ENCODE measurements around the gene DIPK1C.

DIPK1C gene

DNA sequence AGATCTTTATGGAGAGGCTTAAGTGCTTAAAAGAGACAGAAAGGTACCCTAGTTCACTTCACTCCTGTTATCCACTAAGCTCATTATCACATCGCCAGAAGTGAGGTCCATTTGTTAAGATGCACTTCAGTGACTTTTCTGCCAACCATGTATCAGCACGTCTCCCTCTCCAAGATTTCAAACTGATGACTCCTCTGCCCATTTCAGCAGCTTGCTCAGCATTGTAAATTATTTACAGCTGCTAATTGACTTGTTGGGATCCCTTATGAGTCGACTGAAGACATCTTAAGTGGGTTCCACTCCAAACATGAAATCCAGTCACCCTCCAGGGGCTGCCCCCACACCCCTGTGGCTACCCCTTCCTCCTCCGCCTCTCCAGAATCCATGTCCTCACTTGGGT, 37.3 kb downstream of the DIPK1C start:
- DNase-seq (ENCODE audit: low read depth in 2 of 2), result no peak

DNA sequence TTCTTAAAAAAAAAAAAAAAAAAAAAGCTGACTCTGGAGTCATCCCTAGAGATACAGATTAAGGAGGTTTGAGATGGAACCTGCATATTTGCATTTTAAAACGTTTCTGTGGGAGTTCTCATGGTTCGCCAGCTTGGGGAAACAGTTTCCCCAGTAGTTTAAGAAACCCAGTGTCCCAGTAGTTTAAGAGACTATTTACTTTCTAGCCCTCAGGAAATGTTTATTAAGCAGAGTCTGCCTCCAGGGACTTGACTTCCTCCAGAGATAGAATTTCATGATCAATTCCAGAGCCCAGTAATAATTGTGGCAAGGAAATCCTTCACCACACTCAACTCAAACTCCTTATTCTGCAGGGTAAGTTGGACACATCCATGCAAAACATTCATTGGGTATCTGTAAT, 39.1 kb downstream of the DIPK1C start:
- DNase-seq (ENCODE audit: low read depth in 2 of 2), result no peak

DNA sequence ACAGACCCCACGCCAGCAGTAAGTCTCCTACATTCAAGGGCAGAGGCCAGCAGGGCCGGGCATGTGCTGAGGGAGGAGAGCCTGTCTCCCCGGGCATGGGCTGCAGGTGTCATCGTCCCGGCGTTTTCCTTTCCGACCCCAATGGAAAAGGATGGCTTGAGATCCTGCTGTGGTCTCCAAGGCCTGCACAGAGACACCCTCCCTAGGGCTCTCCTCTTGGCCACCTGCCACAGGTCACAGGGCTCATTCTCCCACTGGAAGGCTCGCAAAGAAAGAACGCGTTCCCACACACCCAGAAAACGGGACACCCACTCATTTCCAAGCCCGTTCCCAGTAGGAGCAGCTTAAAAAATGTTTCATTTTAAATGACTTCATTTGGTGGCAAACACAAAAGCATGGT, 41.0 kb downstream of the DIPK1C start:
- no peak for DNase-seq (ENCODE audit: low read depth in 2 of 2)

DNA sequence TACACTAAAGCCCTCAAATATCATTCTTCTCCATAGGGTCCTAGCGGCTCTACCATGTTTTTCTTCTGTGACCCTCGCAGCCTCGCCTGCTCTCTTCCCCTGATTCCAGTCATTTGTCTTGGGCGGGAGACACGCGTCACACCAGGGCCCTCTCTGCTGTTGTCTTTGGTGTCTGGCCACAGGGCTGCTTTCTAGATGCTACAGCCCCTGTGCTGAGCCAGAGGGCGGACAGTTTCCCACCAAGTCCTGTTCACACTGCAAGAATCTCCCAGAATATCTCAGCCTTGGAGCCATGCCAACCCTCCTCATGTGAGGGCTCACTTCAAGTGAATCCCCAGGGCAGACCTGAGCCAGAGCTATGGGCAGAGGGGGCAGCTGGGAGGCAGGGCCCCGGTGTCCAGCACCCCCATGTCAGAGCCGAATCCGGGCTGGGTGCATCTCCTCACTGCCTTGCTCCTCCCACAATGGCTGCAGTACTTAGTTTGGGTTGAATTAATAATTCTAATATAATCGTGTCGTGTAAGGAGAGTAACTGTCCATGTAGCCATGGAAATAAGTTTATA, 42.1 kb downstream of the DIPK1C start:
- no peak for DNase-seq (ENCODE audit: low read depth in 2 of 2)

- DNase-seq (ENCODE audit: low read depth in 2 of 2), result no peak
Observed at GRCh38 chr18:74413836-74414235, 43.3 kb downstream of the DIPK1C start.

DNA sequence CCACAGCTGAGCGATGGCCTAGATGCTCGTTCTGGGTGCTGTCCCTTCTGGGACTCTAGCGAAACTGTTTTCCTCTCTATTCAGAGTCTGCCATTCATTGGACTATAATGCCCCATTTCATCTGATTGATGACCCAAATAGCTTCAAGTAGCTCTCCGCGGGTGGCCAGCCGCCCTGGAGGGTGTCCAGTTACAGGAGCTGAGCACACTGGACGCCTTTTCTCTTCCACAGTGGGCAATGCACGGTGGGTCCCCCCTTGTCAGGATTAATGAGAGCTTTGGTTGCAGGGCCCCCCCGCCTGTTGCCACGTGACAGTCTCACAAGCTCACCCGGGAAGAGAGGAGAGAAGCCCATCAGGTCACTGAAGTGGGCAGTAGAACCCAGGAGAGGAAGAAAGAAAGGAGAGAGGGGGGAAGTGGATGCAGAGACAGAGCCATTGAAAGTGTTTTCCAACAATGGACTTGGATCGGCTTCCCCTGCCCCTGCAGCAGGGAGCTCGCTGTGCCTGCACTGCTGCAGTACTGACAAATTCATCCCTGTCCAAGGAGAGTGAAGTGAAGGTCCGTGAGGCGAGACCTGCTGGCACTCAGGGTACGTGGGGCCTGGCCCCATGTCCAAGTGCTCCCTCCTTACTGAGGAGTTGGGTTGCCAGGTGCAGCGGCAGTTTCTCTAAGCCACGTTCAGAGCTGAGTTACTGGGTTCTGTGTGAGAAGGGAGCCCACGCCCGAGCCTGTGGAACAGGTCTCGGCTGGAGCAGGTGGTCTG, 44.8 kb downstream of the DIPK1C start:
- no peak for DNase-seq (ENCODE audit: low read depth in 2 of 2)

- no peak for DNase-seq (ENCODE audit: low read depth in 2 of 2)
Observed at GRCh38 chr18:74411475-74411874, 45.6 kb downstream of the DIPK1C start.

GRCh38 chr18:74410441-74410992, 46.6 kb downstream of the DIPK1C start:
- no peak for DNase-seq (ENCODE audit: low read depth in 2 of 2)

- DNase-seq (ENCODE audit: low read depth in 2 of 2), result no peak
Observed at GRCh38 chr18:74407888-74408287, 49.2 kb downstream of the DIPK1C start.

DNA sequence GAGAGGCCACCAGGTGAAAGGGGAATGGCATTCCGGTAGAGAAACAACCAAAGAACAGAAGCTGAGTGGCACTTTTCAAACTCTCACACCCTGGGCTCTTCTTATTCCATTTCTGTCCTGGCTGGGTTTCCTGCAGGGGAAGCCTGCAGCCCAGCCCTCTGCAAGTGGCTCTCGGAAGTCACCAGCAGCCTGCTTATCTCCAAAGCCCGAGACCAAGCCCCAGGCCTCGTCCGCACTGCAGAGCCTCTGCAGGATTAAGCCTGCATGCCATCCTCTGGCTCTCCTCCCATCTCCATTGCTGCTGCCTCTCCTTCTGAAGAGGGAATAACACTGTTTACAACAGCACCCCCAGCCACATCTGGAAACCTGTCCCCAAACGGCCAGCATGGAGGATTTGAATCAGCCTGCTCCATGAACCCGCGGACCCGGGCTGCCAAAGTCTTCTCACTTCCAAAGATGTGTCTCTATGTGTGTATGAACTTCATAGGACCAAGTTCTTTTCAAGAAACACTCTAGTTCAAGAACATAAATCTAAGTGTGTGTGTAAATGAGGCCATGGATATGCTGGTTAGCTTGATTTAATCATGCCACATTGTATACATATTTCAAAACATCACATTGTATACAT, 54.2 kb downstream of the DIPK1C start:
- DNase-seq (ENCODE audit: low read depth in 2 of 2), result no peak

- no peak for DNase-seq (ENCODE audit: low read depth in 2 of 2)
Observed at GRCh38 chr18:74400813-74401212, 56.3 kb downstream of the DIPK1C start.

DNA sequence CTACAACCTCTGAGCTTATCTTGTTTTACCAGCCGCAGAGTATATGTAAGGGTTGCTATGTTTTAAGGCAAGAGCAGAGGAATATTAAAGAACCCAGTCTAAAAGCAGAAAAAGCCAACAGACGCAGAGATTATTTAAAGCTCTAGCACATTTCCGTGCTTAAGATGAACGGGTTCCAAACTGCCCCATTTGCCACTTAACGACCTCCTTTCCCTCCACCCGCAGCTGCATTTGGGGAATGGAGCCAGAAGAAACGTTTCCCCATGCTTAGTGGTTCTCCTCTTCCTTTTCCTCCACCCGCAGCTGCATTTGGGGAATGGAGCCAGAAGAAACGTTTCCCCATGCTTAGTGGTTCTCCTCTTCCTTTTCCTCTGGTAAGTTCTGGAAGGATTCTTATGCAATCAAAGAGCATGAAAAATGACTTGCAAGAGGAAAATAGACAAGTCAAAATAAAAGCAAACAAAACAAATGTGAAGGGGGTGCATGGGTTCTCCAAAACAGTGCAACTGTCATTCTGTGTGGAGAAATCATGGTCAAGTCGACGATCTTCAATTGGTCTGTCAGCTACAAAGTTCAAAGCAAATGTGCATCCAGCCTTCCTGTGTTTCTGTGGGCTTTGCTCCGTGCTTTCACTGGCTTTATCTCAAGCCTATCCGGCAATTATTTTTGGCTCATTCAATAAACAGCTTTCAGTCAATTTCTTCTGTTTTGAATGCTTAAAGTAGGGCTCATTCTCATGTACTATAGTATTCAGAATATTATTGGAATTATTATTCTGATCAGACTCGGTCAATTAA, 57.8 kb downstream of the DIPK1C start:
- DNase-seq (ENCODE audit: low read depth in 2 of 2), result no peak

GRCh38 chr18:74397572-74397971, 59.5 kb downstream of the DIPK1C start:
- DNase-seq (ENCODE audit: low read depth in 2 of 2), result no peak

- DNase-seq (ENCODE audit: low read depth in 2 of 2), result no peak
Observed at GRCh38 chr18:74396171-74397169, 60.6 kb downstream of the DIPK1C start.

DNA sequence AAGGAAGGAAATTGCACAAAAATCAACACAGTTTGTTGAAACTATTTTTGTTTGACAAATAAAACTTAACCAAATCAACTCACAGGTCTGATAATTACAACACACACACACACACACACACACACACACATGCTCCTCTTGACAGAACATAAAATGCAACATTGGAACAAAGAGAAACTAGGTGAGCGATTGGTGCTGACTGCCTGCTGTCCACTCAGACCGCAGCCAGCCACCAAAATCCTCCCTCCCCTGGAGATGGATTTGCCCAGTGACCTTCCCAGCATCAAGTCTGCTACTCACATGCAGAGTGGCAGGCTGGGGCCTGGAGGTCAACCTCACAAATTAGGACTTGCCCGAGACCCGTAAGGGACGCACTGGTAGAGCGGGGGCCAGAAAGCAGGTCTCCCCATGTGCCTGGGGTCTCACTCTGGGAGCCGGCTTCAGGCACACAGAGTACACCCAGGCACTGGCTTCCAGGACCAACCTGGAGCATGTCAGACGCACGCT, 61.4 kb downstream of the DIPK1C start:
- DNase-seq (ENCODE audit: low read depth in 2 of 2), result no peak

- DNase-seq (ENCODE audit: low read depth in 2 of 2), result no peak
Observed at GRCh38 chr18:74395006-74395405, 62.1 kb downstream of the DIPK1C start.

DNA sequence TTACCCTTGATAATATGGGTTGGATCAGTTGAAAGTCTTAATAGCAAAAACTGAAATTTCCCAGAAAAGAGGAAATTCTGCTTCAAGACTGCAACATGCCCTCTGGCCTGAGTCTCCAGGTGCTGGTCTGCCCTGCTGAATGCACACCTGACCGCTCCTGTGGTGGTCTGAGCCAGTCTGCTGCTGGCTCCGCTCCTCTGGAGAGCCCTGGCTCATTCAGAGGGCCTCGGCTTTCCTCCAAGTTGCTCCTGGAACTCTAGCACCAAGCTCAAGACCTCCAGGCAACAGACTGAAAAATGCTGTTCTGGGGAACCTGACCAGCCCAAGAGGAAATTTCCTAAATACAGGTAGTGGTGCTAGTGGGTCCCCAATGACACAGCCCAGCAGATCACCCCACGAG, 64.8 kb downstream of the DIPK1C start:
- no peak for DNase-seq (ENCODE audit: low read depth in 2 of 2)

DNA sequence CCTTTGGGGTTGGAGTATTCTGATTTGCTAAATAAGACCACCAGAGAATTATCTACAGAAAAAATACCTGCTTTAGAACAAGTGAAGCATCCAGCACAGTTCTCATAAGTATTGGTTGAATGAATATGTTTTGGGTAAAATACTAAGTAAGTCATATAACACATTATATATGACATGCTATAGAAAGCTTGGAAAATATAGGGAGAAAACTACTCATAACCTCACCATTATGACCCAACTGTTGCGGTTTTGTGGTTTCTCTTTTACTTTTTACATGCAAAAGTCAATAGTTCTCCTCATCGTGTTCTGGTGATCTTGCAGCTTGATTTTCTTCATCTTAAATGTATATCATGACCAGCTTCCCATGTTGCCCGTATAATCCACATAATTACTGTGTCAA, 66.2 kb downstream of the DIPK1C start:
- no peak for DNase-seq (ENCODE audit: low read depth in 2 of 2)

- DNase-seq (ENCODE audit: low read depth in 2 of 2), result no peak
Observed at GRCh38 chr18:74389991-74390390, 67.1 kb downstream of the DIPK1C start.

DNA sequence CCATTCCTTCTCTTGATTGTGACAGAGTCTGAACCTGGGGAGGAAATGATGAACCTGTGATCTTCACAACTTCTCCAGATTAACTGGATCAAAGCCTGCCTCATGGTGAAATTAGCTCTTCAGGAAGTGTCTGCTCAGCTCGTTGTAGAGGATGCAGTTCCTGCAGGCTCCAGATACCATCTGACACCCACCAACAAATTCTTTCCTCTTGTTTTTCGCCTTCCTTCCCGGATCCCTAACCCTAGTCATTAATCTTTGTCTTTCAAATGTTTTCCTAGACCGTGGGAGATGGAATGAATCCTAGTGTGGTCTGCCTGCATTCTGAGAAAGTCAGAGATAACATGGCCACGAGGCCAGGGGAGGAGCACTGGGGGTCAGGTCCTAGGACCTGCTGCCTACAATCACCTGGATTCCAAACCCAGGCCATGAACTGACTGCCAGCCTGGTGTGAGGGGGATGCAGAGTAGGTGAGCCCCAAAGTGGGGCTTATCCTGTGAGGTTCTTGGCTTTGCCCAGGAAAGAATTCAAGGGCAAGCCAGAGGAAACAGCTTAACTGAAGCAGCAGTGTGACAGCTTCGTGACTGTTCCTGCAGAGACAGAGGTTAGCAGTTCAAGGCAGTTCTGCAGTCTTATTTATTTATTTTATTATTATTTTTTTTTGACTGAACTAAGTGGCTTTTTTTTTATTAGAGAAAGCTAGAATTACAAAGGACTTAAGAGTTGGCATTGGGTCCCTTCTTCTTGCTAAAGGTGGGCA, 67.8 kb downstream of the DIPK1C start:
- no peak for DNase-seq (ENCODE audit: low read depth in 2 of 2)
